ENCODE measurements around the gene DNAJC25.

Gene DNAJC25

GRCh38 chr9:111691672-111692329 is 60.7 kb downstream of the DNAJC25 start:
- no peak overlapping the region for H3K27ac ChIP-seq
- peaks cover 0 to 3% of the 10 kb centered on the region in 2 experiments for H3K4me1 ChIP-seq (ENCODE audit: control insufficient read depth in 1 of 2, insufficient read depth in 1 of 2, low read depth in 1 of 2, low read length in 1 of 2)
- H3K4me3 ChIP-seq (ENCODE audit: low read depth in 1 of 2, low read length in 1 of 2): no peak overlapping the region
- no peaks in the 10 kb centered on the region for H3K27me3 ChIP-seq
- no peaks in the 10 kb centered on the region for H3K9me3 ChIP-seq
- H3K36me3 ChIP-seq: no peaks in the 10 kb centered on the region
- no peak for TF ChIP-seq CTCF (IDR thresholded peaks at IDR 0.05)

- H3K36me3 ChIP-seq: no peaks in the 10 kb centered on the region
- no peaks in the 10 kb centered on the region for H3K9me3 ChIP-seq
- no peaks in the 10 kb centered on the region for H3K27me3 ChIP-seq
- H3K27ac ChIP-seq: no peak overlapping the region
- peaks cover 0 to 3% of the 10 kb centered on the region in 2 experiments for H3K4me1 ChIP-seq (ENCODE audit: control insufficient read depth in 1 of 2, insufficient read depth in 1 of 2, low read depth in 1 of 2, low read length in 1 of 2)
- H3K4me3 ChIP-seq (ENCODE audit: low read depth in 1 of 2, low read length in 1 of 2): no peak overlapping the region
- TF ChIP-seq CTCF (IDR thresholded peaks at IDR 0.05): no peak
These were observed 65.7 kb downstream of the DNAJC25 start for GRCh38 chr9:111696796-111697195.

GRCh38 chr9:111700776-111701175 is 69.6 kb downstream of the DNAJC25 start:
- Histone ChIP-seq H3K4me3 (ENCODE audit: low read depth in 1 of 2, low read length in 1 of 2) (no peak overlapping the region), H3K4me1 (ENCODE audit: control insufficient read depth in 1 of 2, insufficient read depth in 1 of 2, low read depth in 1 of 2, low read length in 1 of 2) (no peaks in the 10 kb centered on the region), H3K27ac (no peak overlapping the region), H3K27me3 (no peaks in the 10 kb centered on the region), H3K9me3 (no peaks in the 10 kb centered on the region), H3K36me3 (peaks cover 3% of the 10 kb centered on the region)
- no peak for TF ChIP-seq CTCF (IDR thresholded peaks at IDR 0.05)

Measured in neutrophil (primary cell).